CD4-positive, alpha-beta T cell treated with Interleukin-1 beta for 1 hour (primary cell): ENCODE results near the gene ELMO1.

Experiments used
- DNase-seq, 2 donors: peaks; one replicate each; pipeline ENCODE4 v3.0.0-alpha.2; 2020 to 2022

The ELMO1 gene

GRCh38 chr7:36806891-36807290 lies 641.8 kb downstream of the ELMO1 start:
- no peak for DNase-seq
